ENCODE measurements around the gene IGIP. TPM values are rescaled to one million over a fixed set of nuclear protein-coding genes. Genes with fewer than 3 reads are reported as not detected.

Gene IGIP
- total and polyA plus RNA-seq, 2 of the 8 experiments (the other 6 are each of a cell fraction or from before 2014, with no cell fraction given), result 0.32 to 0.69 TPM

DNA sequence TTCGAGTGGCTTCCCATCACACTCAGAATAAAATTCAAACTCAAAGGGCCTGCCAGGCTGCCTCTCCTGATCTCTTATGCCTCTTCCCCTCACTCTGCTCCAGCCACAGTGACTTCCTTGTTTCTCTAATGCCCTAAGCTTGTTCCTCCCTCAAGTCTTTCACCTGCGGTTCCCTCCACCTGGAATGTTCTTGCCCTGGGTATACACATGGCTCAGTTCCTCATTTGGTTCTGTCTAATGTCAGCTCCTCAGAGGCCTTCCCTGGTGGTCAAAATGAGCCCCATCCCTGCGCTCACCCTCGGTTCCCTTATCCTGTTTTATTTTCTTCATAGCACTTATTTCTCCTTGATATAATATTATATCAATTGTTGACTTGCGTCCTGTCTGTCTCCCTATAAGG is 36.5 kb downstream of the IGIP start:
- no peak for FAIRE-seq
- Histone ChIP-seq H3K79me2 (ENCODE audit: control insufficient read depth in 1 of 2, insufficient read depth in 2 of 2, low read length in 2 of 2) (no peaks in the 10 kb centered on the region), H4K20me1 (replicated peaks in 1 of 2; ENCODE audit: control insufficient read depth in 1 of 2, insufficient read depth in 2 of 2, low read length in 2 of 2) (no peaks in the 10 kb centered on the region), H2BK12ac (ENCODE audit: low read depth, low read length) (no peak overlapping the region), H3K56ac (replicated peaks; ENCODE audit: insufficient read length, low read depth, low read length) (no peak overlapping the region), H3K18ac (ENCODE audit: extremely low read depth, low read length) (no peak overlapping the region), H4K8ac (ENCODE audit: extremely low read depth, insufficient read depth, low read length) (no peak overlapping the region), H4K91ac (replicated peaks; ENCODE audit: insufficient read length, low read length) (no peak overlapping the region), H3K27ac (ENCODE audit: low read depth, low read length) (no peak overlapping the region), H3K4ac (replicated peaks; ENCODE audit: insufficient read length, low read depth, low read length) (no peak overlapping the region), H3K23me2 (ENCODE audit: low read depth, low read length) (peaks cover 3% of the 10 kb centered on the region; the same call in 1 of the 2 replicates), H3K27me3 (replicated peaks in 1 of 4; ENCODE audit: control insufficient read depth in 3 of 4, extremely low read depth in 1 of 4, insufficient read depth in 3 of 4, low read length in 3 of 4) (no peaks in the 10 kb centered on the region), H2BK20ac (ENCODE audit: low read length) (no peak overlapping the region), H3K4me1 (replicated peaks in 1 of 4; ENCODE audit: control insufficient read depth in 3 of 4, insufficient read depth in 4 of 4, low read length in 3 of 4) (no peaks in the 10 kb centered on the region), H2BK15ac (ENCODE audit: low read length) (no peak overlapping the region), H2BK5ac (ENCODE audit: low read depth, low read length) (no peak overlapping the region), H3K14ac (ENCODE audit: insufficient read length) (no peak overlapping the region), H4K5ac (ENCODE audit: insufficient read length, low read depth, low read length) (no peak overlapping the region), H2BK120ac (replicated peaks; ENCODE audit: low read depth, low read length) (no peak overlapping the region), H3K9me3 (ENCODE audit: insufficient read depth in 2 of 2, low read depth in 1 of 2, low read length in 1 of 2) (no peaks in the 10 kb centered on the region), H3K4me3 (ENCODE audit: extremely low read depth in 1 of 4, insufficient read depth in 2 of 4, low read depth in 3 of 4, low read length in 4 of 4) (no peak overlapping the region), H2AK5ac (ENCODE audit: low read depth, low read length) (no peak overlapping the region), H3K23ac (ENCODE audit: insufficient read length) (no peak overlapping the region), H3K4me2 (ENCODE audit: insufficient read depth in 1 of 2, low read depth in 2 of 2, low read length in 2 of 2) (no peak overlapping the region), H3K36me3 (ENCODE audit: control insufficient read depth in 2 of 4, insufficient read depth in 4 of 4, low read length in 3 of 4) (no peaks in the 10 kb centered on the region), H3K9ac (replicated peaks in 1 of 4; ENCODE audit: extremely low read depth in 1 of 4, low read depth in 3 of 4, low read length in 3 of 4) (no peak overlapping the region), H3K79me1 (ENCODE audit: low read depth, low read length) (no peaks in the 10 kb centered on the region), H2AFZ (ENCODE audit: low read length) (no peak overlapping the region)
- ChIA-PET POLR2A (ENCODE audit: partially characterized antibody) (no interaction called here), CTCF (ENCODE audit: partially characterized antibody) (interaction anchor here (0.5 to 1.6 kb wide), 8 partner anchors 9 to 260 kb away, joined by 3 to 6 read pairs (median 4); no protein-coding TSS in a partner anchor)
- no peak for DNase-seq (ENCODE audit: low read depth in 1 of 2, low spot score in 2 of 2)
- WGBS, 2 experiments (ENCODE audit: extremely low coverage in 1 of 2, insufficient coverage in 1 of 2, insufficient read length in 1 of 2, insufficient replicate concordance in 2 of 2, low coverage in 1 of 2, low lambda C conversion rate in 2 of 2, missing lambda C conversion rate in 1 of 2), result 92% methylated on average over 5 of the region's 5 CpGs; no CpG with 5 or more reads in 1 of the 2 experiments
- no peak for TF ChIP-seq ATF3 (IDR thresholded peaks at IDR 0.05; ENCODE audit: insufficient read depth, low read depth, low read length)
- TF ChIP-seq RBBP5 (IDR thresholded peaks at IDR 0.05; ENCODE audit: borderline replicate concordance, low read depth, low read length), result no peak
- no peak for TF ChIP-seq RXRA (IDR thresholded peaks at IDR 0.05; ENCODE audit: insufficient read depth, low read depth, low read length)
- no peak for TF ChIP-seq SAP30 (IDR thresholded peaks at IDR 0.05; ENCODE audit: insufficient read depth, insufficient replicate concordance, low read length)
- no peak for TF ChIP-seq GABPA (IDR thresholded peaks at IDR 0.05; ENCODE audit: borderline replicate concordance, insufficient read depth, low read length)
- no peak for TF ChIP-seq SUZ12 (IDR thresholded peaks at IDR 0.05; ENCODE audit: low read length)
- TF ChIP-seq EP300 (IDR thresholded peaks at IDR 0.05; ENCODE audit: borderline replicate concordance in 1 of 2, low read depth in 2 of 2, low read length in 2 of 2), result no peak
- TF ChIP-seq RFX5 (IDR thresholded peaks at IDR 0.05; ENCODE audit: borderline replicate concordance, low read depth, low read length), result no peak
- no peak for TF ChIP-seq JUN (IDR thresholded peaks at IDR 0.05; ENCODE audit: low read depth, low read length)
- TF ChIP-seq NRF1 (IDR thresholded peaks at IDR 0.05; ENCODE audit: low read depth, low read length), result no peak
- no peak for TF ChIP-seq CBX8 (IDR thresholded peaks at IDR 0.05; ENCODE audit: borderline replicate concordance, low read depth, low read length)

Data from H1 (cell line).